ENCODE results near the gene MBD3L4.
"Not testable (repeated sequence)": the region's sequence is repeated elsewhere in the genome, so short reads cannot be mapped to it uniquely, and the experiment has no call there.

MBD3L4 gene

GRCh38 chr19:7049021-7049420 is 9.0 kb upstream of the MBD3L4 start, which contains the start of gene MBD3L2:
TSS of gene MBD3L2 (plus strand) at chr19:7049321. CDS start at chr19:7049374, 53 bp downstream.
- DNase-seq (ENCODE audit: low spot score): not testable (repeated sequence)

GRCh38 chr19:7041563-7041962 is 1.6 kb upstream of the MBD3L4 start:
- DNase-seq (ENCODE audit: low spot score): not testable (repeated sequence)

- DNase-seq (ENCODE audit: low spot score): not testable (repeated sequence)
Observed at GRCh38 chr19:7030278-7030677, 9.7 kb downstream of the MBD3L4 start, which contains the start of gene MBD3L5. TSS of gene MBD3L5 (plus strand) at chr19:7030578. CDS start at chr19:7030612, 34 bp downstream.

- not testable (repeated sequence) for DNase-seq (ENCODE audit: low spot score)
Observed at GRCh38 chr19:7028790-7029189, 11.2 kb downstream of the MBD3L4 start.

GRCh38 chr19:7021331-7021730 is 18.6 kb downstream of the MBD3L4 start, which contains the start of gene MBD3L2B:
TSS of gene MBD3L2B (minus strand) at chr19:7021431. CDS start at chr19:7021397, 34 bp downstream.
- DNase-seq (ENCODE audit: low spot score): not testable (repeated sequence)

GRCh38 chr19:7018828-7019227 is 21.2 kb downstream of the MBD3L4 start:
- DNase-seq (ENCODE audit: low spot score): no peak

GRCh38 chr19:7013678-7014077 is 26.3 kb downstream of the MBD3L4 start:
- DNase-seq (ENCODE audit: low spot score): peak; percentile 64

GRCh38 chr19:7010722-7011593 is 29.0 kb downstream of the MBD3L4 start:
- DNase-seq (ENCODE audit: low spot score): no peak

- DNase-seq (ENCODE audit: low spot score): no peak
Observed at GRCh38 chr19:7007859-7008258, 32.1 kb downstream of the MBD3L4 start.

GRCh38 chr19:7006135-7006704 is 33.8 kb downstream of the MBD3L4 start:
- no peak for DNase-seq (ENCODE audit: low spot score)

GRCh38 chr19:7004313-7004931 is 35.6 kb downstream of the MBD3L4 start:
- no peak for DNase-seq (ENCODE audit: low spot score)

GRCh38 chr19:7000816-7001215 is 39.2 kb downstream of the MBD3L4 start:
- no peak for DNase-seq (ENCODE audit: low spot score)

GRCh38 chr19:7000333-7000732 is 39.6 kb downstream of the MBD3L4 start:
- no peak for DNase-seq (ENCODE audit: low spot score)

- no peak for DNase-seq (ENCODE audit: low spot score)
Observed at GRCh38 chr19:6999933-7000332, 40.0 kb downstream of the MBD3L4 start.

- no peak for DNase-seq (ENCODE audit: low spot score)
Observed at GRCh38 chr19:6997679-6998445, 42.1 kb downstream of the MBD3L4 start.

- no peak for DNase-seq (ENCODE audit: low spot score)
Observed at GRCh38 chr19:6996810-6997209, 43.2 kb downstream of the MBD3L4 start.

GRCh38 chr19:6995054-6995453 is 44.9 kb downstream of the MBD3L4 start:
- DNase-seq (ENCODE audit: low spot score): no peak

- DNase-seq (ENCODE audit: low spot score): no peak
Observed at GRCh38 chr19:6988257-6988656, 51.7 kb downstream of the MBD3L4 start.

GRCh38 chr19:6987850-6988249 is 52.1 kb downstream of the MBD3L4 start:
- DNase-seq (ENCODE audit: low spot score): no peak

Data from COLO829 (cell line).